ENCODE data around the gene SCGB3A1.

- TF ChIP-seq, protein P1, sequence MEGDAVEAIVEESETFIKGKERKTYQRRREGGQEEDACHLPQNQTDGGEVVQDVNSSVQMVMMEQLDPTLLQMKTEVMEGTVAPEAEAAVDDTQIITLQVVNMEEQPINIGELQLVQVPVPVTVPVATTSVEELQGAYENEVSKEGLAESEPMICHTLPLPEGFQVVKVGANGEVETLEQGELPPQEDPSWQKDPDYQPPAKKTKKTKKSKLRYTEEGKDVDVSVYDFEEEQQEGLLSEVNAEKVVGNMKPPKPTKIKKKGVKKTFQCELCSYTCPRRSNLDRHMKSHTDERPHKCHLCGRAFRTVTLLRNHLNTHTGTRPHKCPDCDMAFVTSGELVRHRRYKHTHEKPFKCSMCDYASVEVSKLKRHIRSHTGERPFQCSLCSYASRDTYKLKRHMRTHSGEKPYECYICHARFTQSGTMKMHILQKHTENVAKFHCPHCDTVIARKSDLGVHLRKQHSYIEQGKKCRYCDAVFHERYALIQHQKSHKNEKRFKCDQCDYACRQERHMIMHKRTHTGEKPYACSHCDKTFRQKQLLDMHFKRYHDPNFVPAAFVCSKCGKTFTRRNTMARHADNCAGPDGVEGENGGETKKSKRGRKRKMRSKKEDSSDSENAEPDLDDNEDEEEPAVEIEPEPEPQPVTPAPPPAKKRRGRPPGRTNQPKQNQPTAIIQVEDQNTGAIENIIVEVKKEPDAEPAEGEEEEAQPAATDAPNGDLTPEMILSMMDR (IDR thresholded peaks at IDR 0.05) = no peak
- no peak for TF ChIP-seq EZH2 (IDR thresholded peaks at IDR 0.05; ENCODE audit: borderline replicate concordance, insufficient read depth, low read depth, low read length, poor library complexity, severe bottlenecking)
These were observed 48.0 kb upstream of the SCGB3A1 start for GRCh38 chr5:180639287-180639686.

All from B cell (primary cell).